Endometrium (tissue), 2 donors: ENCODE measurements around the gene KIAA1191.

Experiments used
- FAIRE-seq: peaks from 2 replicates; lab custom pipeline; 2012; peaks lifted over from hg19 to GRCh38; lab: Jason Lieb, UNC
- donor health status: control.
- donor health status: control.

KIAA1191 gene

DNA sequence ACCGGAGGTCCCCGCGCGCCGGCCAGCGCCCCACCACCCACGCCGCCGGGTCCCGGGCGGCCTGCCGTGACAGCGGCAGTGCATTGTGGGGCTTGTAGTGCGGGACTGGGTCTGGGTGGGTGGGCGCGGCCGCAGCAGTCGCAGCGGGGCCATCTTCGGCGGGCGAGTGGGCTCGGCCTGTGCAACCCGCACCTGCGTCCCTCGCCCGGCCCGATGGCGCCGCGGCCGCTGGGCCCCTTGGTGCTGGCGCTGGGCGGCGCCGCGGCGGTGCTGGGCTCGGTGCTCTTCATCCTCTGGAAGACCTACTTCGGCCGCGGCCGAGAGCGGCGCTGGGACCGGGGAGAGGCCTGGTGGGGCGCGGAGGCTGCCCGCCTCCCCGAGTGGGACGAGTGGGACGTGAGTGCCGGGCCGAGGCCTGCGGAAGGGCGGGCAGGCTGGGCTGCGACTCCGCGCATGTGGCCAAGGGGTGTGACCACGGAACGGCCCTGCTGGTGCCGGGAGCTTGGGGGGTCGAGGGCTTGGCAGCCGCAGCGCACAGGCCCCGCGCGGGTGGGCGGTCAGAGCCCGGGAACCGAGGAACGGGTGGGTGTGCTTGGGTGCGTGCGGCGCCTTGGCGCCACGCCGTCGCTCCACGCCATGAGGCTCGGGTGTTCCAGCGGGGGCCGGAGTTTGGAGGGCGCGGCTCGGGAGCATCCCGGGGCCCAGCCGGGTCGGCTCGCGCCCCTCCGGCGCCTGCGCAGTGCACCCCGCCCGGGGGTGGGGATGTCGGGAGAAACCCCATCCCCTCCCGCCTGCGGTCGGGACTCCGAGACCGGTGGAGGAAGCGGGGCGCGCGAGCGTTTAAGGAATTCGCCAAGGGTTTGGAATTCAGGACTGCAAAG, 4.0 kb upstream of the KIAA1191 start, which contains the start of gene ARL10:
ARL10 (plus strand) TSS at position 137 of the 881 bp plus-strand sequence; CDS start at position 214, 77 bp downstream.
- no peak for FAIRE-seq

- FAIRE-seq, result no peak
These were observed 3.3 kb upstream of the KIAA1191 start for GRCh38 chr5:176364765-176365350.

DNA sequence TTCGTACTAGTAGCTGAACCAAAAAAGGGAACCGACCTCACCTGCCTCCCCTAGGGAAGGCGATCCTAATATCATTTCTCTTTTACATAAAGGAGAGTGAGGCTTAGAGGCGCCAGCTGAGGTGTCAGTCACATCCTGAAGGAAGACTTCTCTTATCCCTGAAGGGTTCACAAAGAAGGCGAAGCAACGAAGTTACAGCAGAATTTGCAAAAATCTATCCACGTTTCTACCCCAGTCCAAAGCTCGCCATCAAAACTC, 598 bp upstream of the KIAA1191 start:
- FAIRE-seq, result no peak

- FAIRE-seq, result no peak
These were observed 599 bp downstream of the KIAA1191 start for GRCh38 chr5:176360894-176361436.

- FAIRE-seq, result no peak
These were observed 1.9 kb downstream of the KIAA1191 start for GRCh38 chr5:176359658-176360057.

DNA sequence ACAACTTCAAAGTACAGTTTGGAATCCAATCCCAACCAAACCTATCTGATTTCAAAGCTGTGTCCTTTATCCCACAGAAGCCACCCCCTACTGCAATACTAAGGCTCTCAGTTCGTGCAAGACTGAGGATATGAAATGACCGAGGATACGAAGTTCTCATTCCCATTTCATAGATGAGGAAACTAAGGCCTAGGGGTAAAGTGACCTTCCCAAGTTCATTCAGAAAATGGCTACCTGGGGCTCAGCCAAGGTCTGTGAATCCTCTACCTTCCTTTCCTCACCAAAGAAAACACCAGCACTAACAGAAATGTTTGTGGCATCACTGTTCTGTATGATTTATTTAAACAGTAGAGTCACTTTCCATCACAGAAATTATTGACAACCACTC, 5.4 kb downstream of the KIAA1191 start:
- FAIRE-seq, result no peak

DNA sequence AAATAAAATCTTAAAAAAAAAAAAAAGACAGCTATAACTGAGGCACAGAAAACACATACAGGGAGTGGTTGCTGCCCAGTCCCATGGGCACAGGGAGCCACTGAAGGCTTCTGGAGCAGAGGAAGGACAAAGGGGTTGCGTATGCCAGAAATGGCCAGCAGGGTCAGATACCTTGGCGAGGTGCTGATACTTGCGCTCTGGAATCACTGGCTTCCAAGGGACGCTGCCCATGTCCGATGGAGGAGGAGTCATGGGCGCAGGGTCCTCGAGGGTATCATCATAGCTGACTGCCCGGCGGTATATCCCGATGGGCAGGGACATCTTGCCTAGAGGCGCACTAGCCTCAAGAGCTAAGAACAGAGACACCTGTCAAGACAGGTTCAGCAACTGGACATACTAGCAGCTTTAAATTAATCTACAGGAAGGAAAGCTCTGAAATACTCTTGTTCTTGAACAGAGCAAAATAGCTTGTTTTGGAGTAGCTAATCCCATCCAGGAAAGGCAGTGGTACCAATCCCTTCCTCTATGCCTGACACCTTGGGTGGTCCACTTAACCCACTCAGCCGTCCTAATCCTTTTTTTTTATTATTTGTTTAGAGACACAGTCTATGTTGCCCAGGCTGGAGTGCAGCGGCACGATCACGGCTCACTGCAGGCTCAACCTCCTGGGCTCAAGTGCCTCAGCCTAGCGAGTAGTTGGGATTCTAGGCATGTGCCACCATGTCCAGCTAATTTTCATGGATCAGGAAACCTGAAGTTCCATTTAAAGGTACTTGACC, 6.0 kb downstream of the KIAA1191 start:
- no peak for FAIRE-seq

DNA sequence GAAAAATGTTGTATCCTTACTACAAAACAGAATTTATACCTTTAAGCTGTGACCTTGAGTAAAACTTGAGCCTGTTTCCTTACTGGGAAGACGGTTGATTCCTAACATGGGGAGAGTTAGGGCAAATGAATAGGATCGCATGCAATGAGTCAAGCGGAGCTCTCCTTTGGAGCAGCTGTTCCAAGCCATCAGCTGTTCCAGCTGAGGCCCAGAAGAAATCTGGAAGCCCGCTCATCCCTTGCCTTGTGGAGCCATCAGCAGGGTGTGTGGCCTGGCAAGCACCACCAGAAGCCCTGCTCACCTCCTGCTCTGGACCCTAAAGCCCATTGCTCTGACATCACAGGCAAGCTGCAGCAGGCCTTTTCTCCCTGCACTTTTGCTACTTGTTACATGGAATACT, 8.0 kb downstream of the KIAA1191 start:
- no peak for FAIRE-seq

GRCh38 chr5:176352116-176352878, 9.3 kb downstream of the KIAA1191 start:
- FAIRE-seq, result no peak

GRCh38 chr5:176350416-176350815, 11.1 kb downstream of the KIAA1191 start:
- FAIRE-seq, result no peak

- FAIRE-seq, result no peak
These were observed 18.7 kb downstream of the KIAA1191 start for GRCh38 chr5:176342766-176343458.

DNA sequence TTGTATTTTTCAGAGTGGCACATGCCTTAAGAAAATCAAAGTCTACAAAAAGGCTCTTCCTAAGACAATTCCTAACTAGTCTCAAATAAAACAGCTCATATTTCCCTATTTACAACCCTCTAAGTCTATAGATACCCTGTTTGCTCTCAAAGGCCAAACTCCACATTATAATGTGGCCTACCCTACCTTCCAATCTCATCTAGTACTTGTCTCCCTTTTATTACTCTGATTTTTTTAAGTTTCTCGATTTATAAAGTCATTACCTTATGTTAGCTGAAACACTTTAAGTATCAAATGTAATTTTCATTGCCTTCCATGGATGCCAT, 19.4 kb downstream of the KIAA1191 start:
- no peak for FAIRE-seq

- FAIRE-seq, result no peak
These were observed 20.0 kb downstream of the KIAA1191 start for GRCh38 chr5:176341325-176342157.

GRCh38 chr5:176339304-176339703, 22.3 kb downstream of the KIAA1191 start:
- no peak for FAIRE-seq

GRCh38 chr5:176337913-176338312, 23.7 kb downstream of the KIAA1191 start:
- no peak for FAIRE-seq

GRCh38 chr5:176334031-176334770, 27.4 kb downstream of the KIAA1191 start:
- FAIRE-seq, result no peak

DNA sequence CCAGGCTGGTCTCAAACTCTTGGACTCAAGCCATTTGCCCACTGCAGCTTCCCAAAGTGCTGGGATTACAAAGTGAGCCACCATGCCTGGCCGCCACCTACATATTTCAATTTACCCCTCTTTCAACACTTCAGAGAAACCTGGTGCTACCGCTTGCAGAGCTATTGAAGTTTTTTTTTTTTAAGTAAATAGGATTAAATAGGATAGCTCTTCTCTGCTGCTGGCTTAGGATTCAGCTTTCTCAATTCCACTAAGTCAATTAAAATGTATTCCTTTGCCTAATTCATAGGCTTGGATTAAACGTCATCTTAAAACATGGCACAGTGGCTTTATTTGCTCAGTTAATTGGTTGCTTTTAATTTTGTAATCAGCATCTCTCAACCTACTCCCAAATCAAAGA, 41.0 kb downstream of the KIAA1191 start:
- no peak for FAIRE-seq

DNA sequence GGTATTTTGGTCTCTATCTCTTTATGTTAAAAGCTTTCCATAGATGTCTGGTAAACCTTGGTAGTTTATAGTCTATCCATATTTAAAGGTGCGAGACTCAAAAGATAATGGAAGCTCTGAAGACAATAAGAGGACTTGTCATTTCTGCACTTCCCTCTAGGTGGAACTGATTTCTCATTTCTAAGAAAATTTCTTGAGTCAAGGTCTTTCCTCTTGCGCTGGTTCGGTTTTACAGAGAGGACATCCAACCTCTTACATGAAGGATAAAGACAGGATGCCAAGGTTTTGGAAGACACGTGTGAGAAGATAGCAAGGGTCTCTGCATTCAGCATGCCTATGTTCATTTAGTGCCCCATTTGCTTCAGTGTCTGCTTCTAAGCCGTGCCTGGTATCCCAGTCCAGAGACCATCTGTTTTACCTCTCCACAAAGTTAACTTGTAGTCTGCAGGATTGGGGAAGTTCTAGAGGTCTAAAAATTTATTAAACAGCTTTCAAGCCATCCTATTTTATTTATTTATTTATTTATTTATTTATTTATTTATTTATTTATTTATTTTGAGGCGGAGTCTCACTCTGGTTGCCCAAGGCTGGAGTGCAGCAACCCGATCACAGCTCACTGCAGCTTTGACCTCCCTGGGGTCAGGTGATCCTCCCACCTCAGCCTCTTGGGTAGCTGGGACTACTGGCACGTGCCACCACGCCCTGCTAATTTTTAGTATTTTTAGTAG, 41.6 kb downstream of the KIAA1191 start:
- FAIRE-seq, result no peak
